AG10803 (cell line): Measurements from ENCODE around the gene TRIM7.

ENCODE experiments used
- DNase-seq: peaks from one replicate; pipeline ENCODE4 v3.0.0; 2010; ENCODE audit warnings: low read depth
- H3K4me3 ChIP-seq: 2 replicates; pipeline ENCODE4 v1.5.1; 2011; ENCODE audit warnings: mild to moderate bottlenecking, low read length, control low read depth
- TF ChIP-seq, protein P1 (sequence below): conservative IDR thresholded peaks from 2 replicates; pipeline ENCODE4 v1.5.1; 2011; ENCODE audit warnings: mild to moderate bottlenecking, low read length, control low read depth, inconsistent platforms

Gene TRIM7

DNA sequence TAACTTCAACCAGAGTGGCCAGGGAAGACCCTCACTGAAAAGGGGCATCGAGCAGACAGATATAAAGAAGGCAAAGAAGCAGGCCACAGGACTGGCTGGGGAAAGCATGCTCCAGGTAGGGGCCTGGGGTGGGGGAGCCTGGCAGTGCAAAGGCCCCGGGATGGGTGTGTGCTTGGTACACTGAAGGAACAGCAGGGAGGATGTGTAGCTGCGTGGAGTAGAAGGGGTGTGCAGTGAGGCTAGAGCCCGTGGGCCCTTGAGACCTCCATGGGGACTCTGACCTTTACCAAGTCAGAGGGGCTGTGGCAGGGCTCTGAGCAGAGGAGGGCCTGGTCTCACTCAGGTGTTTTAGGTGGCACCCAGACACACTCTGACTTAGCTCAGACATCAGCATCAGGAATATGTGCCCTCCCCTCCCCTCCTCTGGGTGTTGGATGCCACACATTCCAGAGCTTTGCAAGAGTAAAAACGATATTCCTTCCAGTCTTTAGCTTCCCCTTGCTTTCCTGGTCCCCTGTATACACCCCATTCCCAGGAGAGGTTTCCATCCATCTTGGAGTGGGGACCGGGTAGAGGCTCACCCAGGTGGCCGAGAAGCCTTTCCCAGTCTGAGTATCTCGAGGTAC, 7.6 kb downstream of the TRIM7 start:
- TF ChIP-seq, protein P1, sequence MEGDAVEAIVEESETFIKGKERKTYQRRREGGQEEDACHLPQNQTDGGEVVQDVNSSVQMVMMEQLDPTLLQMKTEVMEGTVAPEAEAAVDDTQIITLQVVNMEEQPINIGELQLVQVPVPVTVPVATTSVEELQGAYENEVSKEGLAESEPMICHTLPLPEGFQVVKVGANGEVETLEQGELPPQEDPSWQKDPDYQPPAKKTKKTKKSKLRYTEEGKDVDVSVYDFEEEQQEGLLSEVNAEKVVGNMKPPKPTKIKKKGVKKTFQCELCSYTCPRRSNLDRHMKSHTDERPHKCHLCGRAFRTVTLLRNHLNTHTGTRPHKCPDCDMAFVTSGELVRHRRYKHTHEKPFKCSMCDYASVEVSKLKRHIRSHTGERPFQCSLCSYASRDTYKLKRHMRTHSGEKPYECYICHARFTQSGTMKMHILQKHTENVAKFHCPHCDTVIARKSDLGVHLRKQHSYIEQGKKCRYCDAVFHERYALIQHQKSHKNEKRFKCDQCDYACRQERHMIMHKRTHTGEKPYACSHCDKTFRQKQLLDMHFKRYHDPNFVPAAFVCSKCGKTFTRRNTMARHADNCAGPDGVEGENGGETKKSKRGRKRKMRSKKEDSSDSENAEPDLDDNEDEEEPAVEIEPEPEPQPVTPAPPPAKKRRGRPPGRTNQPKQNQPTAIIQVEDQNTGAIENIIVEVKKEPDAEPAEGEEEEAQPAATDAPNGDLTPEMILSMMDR = no peak

DNA sequence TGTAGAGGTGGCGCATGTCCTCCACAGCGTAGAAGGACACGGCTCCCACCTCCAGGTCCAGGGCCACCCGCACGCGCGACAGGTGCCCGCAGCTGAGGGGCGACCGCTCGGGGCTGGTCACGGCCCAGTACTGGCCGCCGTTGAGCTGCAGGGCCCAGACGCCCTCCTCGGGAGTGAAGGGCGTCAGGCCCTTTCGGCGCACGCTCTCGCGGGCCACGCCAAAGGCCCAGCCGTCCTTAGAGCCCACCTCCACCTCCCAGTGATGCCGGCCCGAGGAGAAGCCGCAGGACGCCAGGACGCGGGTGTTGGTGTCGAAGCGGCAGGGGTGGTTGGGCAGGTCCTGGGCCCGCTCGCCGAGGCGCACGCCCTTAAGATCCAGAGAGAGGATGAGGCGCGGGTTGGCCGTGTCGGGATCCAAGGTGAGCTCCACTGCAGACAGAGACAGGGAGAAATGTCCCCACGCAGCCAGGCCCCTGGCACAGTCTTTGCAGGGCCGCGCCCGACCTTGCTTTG, 9.7 kb downstream of the TRIM7 start:
- DNase-seq = no peak
- H3K4me3 ChIP-seq = no peak overlapping the region
- TF ChIP-seq, protein P1 = no peak

More for the DNA sequence above, 7.6 kb downstream of the TRIM7 start:
- DNase-seq = no peak
- H3K4me3 ChIP-seq = no peak overlapping the region

DNA sequence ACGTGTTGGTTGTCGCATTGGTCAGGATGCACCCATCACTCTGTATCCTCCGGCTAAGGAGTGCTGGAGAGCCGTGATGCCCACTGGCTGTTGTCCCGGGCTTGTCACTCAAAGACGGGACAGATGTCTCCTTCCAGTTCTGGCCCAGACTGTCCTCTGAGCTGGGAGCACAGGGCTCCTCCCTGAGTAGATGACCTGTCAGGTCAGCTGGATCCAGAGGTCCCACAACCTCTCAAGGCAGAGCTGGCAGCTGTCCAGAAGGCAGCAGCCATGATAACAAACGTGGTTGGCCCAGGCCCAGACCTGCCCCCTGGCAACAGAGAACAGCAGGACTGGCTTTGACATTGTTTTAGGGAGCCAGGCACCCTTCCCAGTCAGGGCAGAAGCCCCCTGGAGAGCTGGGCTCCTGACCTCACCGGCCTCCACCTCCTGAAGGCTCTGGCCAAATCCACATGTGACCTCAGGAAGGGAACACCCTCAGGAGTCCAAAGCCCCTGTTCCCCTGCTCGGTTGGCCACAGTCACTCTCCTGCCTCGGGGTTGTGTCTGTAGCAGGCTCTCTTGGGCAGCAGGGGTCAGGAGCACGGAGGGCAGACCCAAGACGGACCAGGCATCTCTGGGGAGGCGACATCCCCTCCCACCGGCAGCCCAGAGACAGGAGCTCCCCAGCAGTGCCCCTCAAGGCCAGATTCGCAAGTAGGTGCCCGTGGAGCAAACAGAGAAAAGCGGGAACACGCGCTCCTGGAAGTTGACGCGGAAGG, 10.3 kb downstream of the TRIM7 start:
- no peak for DNase-seq
- no peak overlapping the region for H3K4me3 ChIP-seq
- TF ChIP-seq, protein P1 = no peak

DNA sequence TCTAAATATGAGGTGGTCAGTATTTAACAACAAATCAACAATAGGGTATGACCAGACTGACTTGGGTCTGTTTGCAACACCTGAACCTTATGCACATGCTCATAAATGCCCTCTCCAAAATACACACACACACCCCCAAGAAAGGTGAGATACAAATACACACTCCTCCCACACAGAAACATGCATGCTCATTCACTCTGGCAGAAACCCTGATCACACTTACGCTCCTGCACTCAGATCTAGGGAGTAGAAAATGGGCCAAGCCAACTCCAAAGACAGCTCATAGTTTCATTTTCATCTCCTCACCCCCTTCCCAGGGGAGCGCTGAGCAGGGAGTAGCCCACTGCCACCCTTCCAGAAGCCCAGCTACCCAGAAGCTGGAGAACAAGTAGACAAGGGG, 11.3 kb downstream of the TRIM7 start:
- TF ChIP-seq, protein P1 = no peak
- DNase-seq = no peak
- H3K4me3 ChIP-seq = no peak overlapping the region

DNA sequence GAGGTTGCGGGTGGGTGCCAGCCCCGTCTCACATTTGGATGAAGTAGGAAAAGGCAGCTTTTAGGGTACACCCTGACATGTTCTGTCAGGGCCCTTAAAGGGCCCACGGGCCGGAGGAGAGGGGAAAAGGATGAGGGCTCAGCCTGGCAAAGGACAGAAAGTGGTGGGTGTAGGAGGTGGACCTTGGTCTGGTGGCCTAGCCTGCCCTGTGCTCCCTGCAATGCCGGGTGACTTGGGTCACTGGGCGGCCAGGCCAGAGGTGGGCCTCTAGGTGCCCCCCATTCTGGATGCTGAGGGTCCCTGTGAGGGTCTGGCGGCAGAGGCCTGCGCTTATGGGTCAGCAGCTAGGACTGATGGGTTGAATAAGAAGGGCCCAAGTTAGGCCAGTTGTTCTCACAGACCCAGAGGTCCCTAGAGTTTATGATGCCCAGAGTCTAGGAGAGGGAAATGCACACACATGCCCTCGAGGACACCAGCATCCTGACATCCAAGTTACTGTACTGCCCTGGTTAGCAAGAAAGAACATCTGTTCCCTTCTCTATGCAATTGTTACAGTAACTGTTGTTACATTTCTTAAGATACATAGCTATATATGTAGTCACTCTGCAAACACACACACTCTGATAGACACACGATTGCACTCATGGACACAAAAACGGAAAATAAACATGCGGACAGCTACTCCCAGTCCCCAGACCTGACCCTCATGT, 12.5 kb downstream of the TRIM7 start:
- TF ChIP-seq, protein P1 = no peak
- H3K4me3 ChIP-seq = peak overlapping the region; percentile 82
- DNase-seq = peak; percentile 42

DNA sequence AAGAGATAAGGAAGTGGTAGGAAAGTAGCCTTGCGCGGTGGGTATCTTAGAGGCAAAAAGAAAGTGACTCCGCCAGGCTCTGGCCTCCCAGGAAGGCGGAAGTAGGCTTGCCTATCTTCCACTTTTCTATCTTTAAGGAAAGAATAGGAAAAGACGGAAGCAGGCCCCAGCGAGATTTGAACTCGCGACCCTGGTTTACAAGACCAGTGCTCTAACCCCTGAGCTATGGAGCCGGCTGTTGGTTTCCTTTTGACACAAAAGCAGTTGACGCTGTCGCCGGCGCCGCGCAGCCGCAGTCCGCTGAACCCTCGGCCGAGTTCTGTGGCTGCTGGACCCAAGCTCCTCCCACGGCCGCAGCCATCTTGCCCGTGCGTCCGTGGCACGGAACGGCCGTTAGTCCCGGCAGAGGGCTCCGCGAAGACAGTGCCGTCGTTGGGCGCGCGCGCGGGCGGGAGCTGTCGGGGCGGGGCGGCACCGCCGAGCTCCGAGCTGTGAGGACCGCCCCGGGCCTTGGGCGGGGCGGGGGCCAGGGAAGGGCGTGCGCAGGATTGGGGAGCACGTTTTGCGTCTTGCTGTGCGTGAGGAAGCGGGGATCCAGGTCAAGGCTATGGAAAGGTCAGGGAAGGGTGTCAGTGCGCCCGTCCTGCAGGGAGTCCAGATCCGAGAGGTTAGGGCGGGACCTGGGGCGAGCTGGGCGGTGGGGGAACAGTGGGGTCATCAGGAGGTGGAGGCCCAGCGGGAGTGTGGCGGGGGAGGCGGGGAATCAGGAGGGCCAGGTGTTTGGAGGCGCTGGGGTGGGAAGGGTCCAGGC, 13.3 kb downstream of the TRIM7 start:
- TF ChIP-seq, protein P1 = no peak
- H3K4me3 ChIP-seq = peak overlapping the region; percentile 87
- peak; percentile 96 for DNase-seq
